GF-D8 (cell line): ENCODE results near the gene KRTAP4-7.
"Not testable (repeated sequence)": the region's sequence is repeated elsewhere in the genome, so short reads cannot be mapped to it uniquely, and the experiment has no call there.

Experiments
- DNase-seq: peaks from one replicate; lab custom pipeline; 2025; lab: John Stamatoyannopoulos, UW

Gene KRTAP4-7

GRCh38 chr17:41108728-41109386 lies 24.9 kb downstream of the KRTAP4-7 start:
- DNase-seq: not testable (repeated sequence)

GRCh38 chr17:41111151-41111885 lies 27.4 kb downstream of the KRTAP4-7 start:
- no peak for DNase-seq

GRCh38 chr17:41116297-41116696 lies 32.3 kb downstream of the KRTAP4-7 start:
- DNase-seq: no peak

- DNase-seq: not testable (repeated sequence)
Observed at GRCh38 chr17:41117846-41118386, 34.0 kb downstream of the KRTAP4-7 start, which contains the start of gene KRTAP4-11. KRTAP4-11 (minus strand) TSS chr17:41118373; CDS start chr17:41118315, 58 bp downstream.

- DNase-seq: no peak
Observed at GRCh38 chr17:41118721-41119120, 34.8 kb downstream of the KRTAP4-7 start.

- DNase-seq: not testable (repeated sequence)
Observed at GRCh38 chr17:41119696-41120690, 36.0 kb downstream of the KRTAP4-7 start.

GRCh38 chr17:41121742-41122141 lies 37.8 kb downstream of the KRTAP4-7 start:
- no peak for DNase-seq

- DNase-seq: not testable (repeated sequence)
Observed at GRCh38 chr17:41123292-41123990, 39.5 kb downstream of the KRTAP4-7 start.

GRCh38 chr17:41123991-41124371 lies 40.0 kb downstream of the KRTAP4-7 start, which contains the start of gene KRTAP4-12:
KRTAP4-12 (minus strand) TSS chr17:41124182; CDS start chr17:41124122, 60 bp downstream.
- DNase-seq: not testable (repeated sequence)

GRCh38 chr17:41125064-41125463 lies 41.1 kb downstream of the KRTAP4-7 start:
- DNase-seq: no peak

GRCh38 chr17:41126412-41126811 lies 42.5 kb downstream of the KRTAP4-7 start:
- no peak for DNase-seq

- no peak for DNase-seq
Observed at GRCh38 chr17:41127371-41127770, 43.4 kb downstream of the KRTAP4-7 start.

- DNase-seq: no peak
Observed at GRCh38 chr17:41131979-41132378, 48.0 kb downstream of the KRTAP4-7 start.

- DNase-seq: no peak
Observed at GRCh38 chr17:41133880-41134735, 50.2 kb downstream of the KRTAP4-7 start.
